GM12878 (cell line): ENCODE data around the gene ABR. TPM values are rescaled to one million over a fixed set of nuclear protein-coding genes. Genes with fewer than 3 reads are reported as not detected.

Source experiments
- ATAC-seq: fragments of 200-7000 bp; cut with Tn5 transposase; 3 replicates; pipeline ENCODE4 v1.9.1; 2020; ENCODE audit warnings: mild to moderate bottlenecking, moderate library complexity
- BruUV-seq: library from RNA; stranded (reverse); fragments of 400-500 nt; replicated peaks from 2 replicates; lab custom pipeline; 2021; lab: Mats Ljungman, UMichigan
- CTCF ChIA-PET: fragments of 300-600 bp; sonication (Branson Sonifier 250); formaldehyde crosslinking; extraction: SDS; loops from one replicate; lab custom pipeline; 2021; ENCODE audit warnings: inconsistent platforms; lab: Yijun Ruan, JAX
- POLR2A ChIA-PET: fragments of 350-600 bp; formaldehyde crosslinking; extraction: SDS; loops from one replicate; lab custom pipeline; 2021; ENCODE audit warnings: inconsistent platforms; lab: Charles Lee
- RAD21 ChIA-PET: fragments of 300-600 bp; sonication (Branson Sonifier 250); formaldehyde crosslinking; loops from one replicate; lab custom pipeline; 2023; ENCODE audit warnings: antibody characterized with exemption; ENCODE audit not compliant: unreplicated experiment; lab: Charles Lee
- SMC1A ChIA-PET: fragments of 300-600 bp; sonication (Branson Sonifier 250); formaldehyde crosslinking; loops from one replicate; lab custom pipeline; 2023; ENCODE audit not compliant: unreplicated experiment, uncharacterized antibody; lab: Charles Lee
- DNase-seq: peaks from one replicate; pipeline ENCODE4 v3.0.0-alpha.2; 2011; ENCODE audit warnings: low read depth, low spot score
- FAIRE-seq: peaks from 3 replicates; lab custom pipeline; 2011; peaks lifted over from hg19 to GRCh38; lab: Jason Lieb, UNC
- H2AFZ ChIP-seq: 2 replicates; pipeline ENCODE4 v1.6.0; 2011; ENCODE audit warnings: low read depth, low read length, control low read depth; ENCODE audit not compliant: control insufficient read depth
- H3K27ac ChIP-seq: 2 replicates; pipeline ENCODE4 v1.5.1; 2011; ENCODE audit warnings: control low read depth; ENCODE audit not compliant: control insufficient read depth, insufficient read depth
- H3K27me3 ChIP-seq, 2 experiments: replicated peaks in 1 of 2; 2 replicates each; pipeline versions ENCODE4 v1.6.0 to v1.6.1; 2011; ENCODE audit warnings: low read length in 1 of 2; ENCODE audit not compliant: control insufficient read depth in 2 of 2, insufficient read depth in 2 of 2
- H3K36me3 ChIP-seq, 2 experiments: 2 replicates each; pipeline ENCODE4 v1.5.1; 2011; ENCODE audit warnings: low read length in 1 of 2; ENCODE audit not compliant: control insufficient read depth in 2 of 2, insufficient read depth in 2 of 2
- H3K4me1 ChIP-seq: 2 replicates; pipeline ENCODE4 v1.6.1; 2011; ENCODE audit warnings: mild to moderate bottlenecking, low read length, moderate library complexity, mixed read lengths; ENCODE audit not compliant: control insufficient read depth, insufficient read depth
- H3K4me2 ChIP-seq: 2 replicates; pipeline ENCODE4 v1.6.0; 2011; ENCODE audit warnings: control low read depth; ENCODE audit not compliant: control insufficient read depth, insufficient read depth
- H3K4me3 ChIP-seq: fragments of 200-600 bp; sonication (generic); 2 replicates; pipeline ENCODE4 v1.5.1; 2016
- H3K79me2 ChIP-seq: 2 replicates; pipeline ENCODE4 v1.6.0; 2011; ENCODE audit warnings: low read length; ENCODE audit not compliant: control insufficient read depth, insufficient read depth
- H3K9ac ChIP-seq: 2 replicates; pipeline ENCODE4 v1.8.0; 2011; ENCODE audit warnings: low read length, control low read depth, mixed read lengths; ENCODE audit not compliant: control insufficient read depth, insufficient read depth
- H3K9me3 ChIP-seq: replicated peaks from 3 replicates; pipeline ENCODE4 v1.5.1; 2011; ENCODE audit warnings: mild to moderate bottlenecking, low read length; ENCODE audit not compliant: control insufficient read depth, insufficient read depth
- H4K20me1 ChIP-seq: 2 replicates; pipeline ENCODE4 v1.6.0; 2011; ENCODE audit not compliant: control insufficient read depth, insufficient read depth
- FOXK2 ChIP-seq: fragments of 450-650 bp; IDR thresholded peaks from 2 replicates; pipeline ENCODE4 v1.6.1; 2017; ENCODE audit warnings: mild to moderate bottlenecking, moderate library complexity
- HDAC2 ChIP-seq: fragments of 200-600 bp; sonication (generic); IDR thresholded peaks from 2 replicates; pipeline ENCODE4 v1.6.1; 2017
- MTA2 ChIP-seq: fragments of 450-650 bp; IDR thresholded peaks from 2 replicates; pipeline ENCODE4 v1.6.1; 2016; ENCODE audit warnings: low read depth, mild to moderate bottlenecking, moderate library complexity
- MTA3 ChIP-seq: IDR thresholded peaks from 2 replicates; pipeline ENCODE4 v1.6.1; 2012; ENCODE audit warnings: low read length, inconsistent platforms, borderline replicate concordance
- NFYB ChIP-seq: IDR thresholded peaks from 2 replicates; pipeline ENCODE4 v1.6.1; 2011; ENCODE audit warnings: low read depth, mild to moderate bottlenecking, low read length, improper control_type of control experiment, moderate library complexity; ENCODE audit not compliant: insufficient read depth
- PAX8 ChIP-seq: fragments of 450-650 bp; IDR thresholded peaks from 2 replicates; pipeline ENCODE4 v1.6.1; 2017; ENCODE audit warnings: mild to moderate bottlenecking, moderate library complexity
- RBBP5 ChIP-seq: fragments of 200-600 bp; sonication (generic); conservative IDR thresholded peaks from 2 replicates; pipeline ENCODE4 v1.6.1; 2016
- SIN3A ChIP-seq: IDR thresholded peaks from 2 replicates; pipeline ENCODE4 v1.6.1; 2012; ENCODE audit warnings: low read depth, low read length, improper control_type of control experiment
- SREBF1 ChIP-seq: IDR thresholded peaks from 2 replicates; pipeline ENCODE4 v1.6.1; 2012; ENCODE audit warnings: mild to moderate bottlenecking, low read length
- TAF1 ChIP-seq: IDR thresholded peaks from 2 replicates; pipeline ENCODE4 v1.6.1; 2011; ENCODE audit warnings: mild to moderate bottlenecking, low read depth, low read length, borderline replicate concordance
- YY1 ChIP-seq: IDR thresholded peaks from 2 replicates; pipeline ENCODE4 v1.6.1; 2011; ENCODE audit warnings: low read depth, mild to moderate bottlenecking, low read length
- ZNF274 ChIP-seq: IDR thresholded peaks from one replicate; pipeline ENCODE4 v1.8.0; 2011; ENCODE audit not compliant: insufficient read length, insufficient read depth
- ZSCAN29 ChIP-seq: fragments of 450-650 bp; IDR thresholded peaks from 2 replicates; pipeline ENCODE4 v1.6.1; 2017; ENCODE audit warnings: mild to moderate bottlenecking, moderate library complexity
- WGBS: methylation state at CpG from one replicate; pipeline ENCODE4 v1.1.6; 2016; ENCODE audit warnings: low lambda C conversion rate; ENCODE audit not compliant: insufficient replicate concordance, insufficient coverage; ENCODE audit errors: missing lambda C conversion rate; 5-methylcytosine and 5-hydroxymethylcytosine counted together
- in situ Hi-C: fragments of 300-500 bp; cut with MboI; formaldehyde crosslinking; loops from 9 replicates; pipeline ENCODE4 v1.14.3; 2018; ENCODE audit warnings: mixed read lengths
- intact Hi-C: fragments of 100-400 bp; cut with micrococcal nuclease; formaldehyde crosslinking; loops from one replicate; pipeline ENCODE4 v1.14.2; 2022; ENCODE audit not compliant: unreplicated experiment
- polyA plus RNA-seq, 11 experiments: library from polyadenylated mRNA; depleted of rRNA in 4 of 11; unstranded in 6 of 11; stranded (reverse) in 5 of 11; fragments of >200 nt; fragmentation: Nextera tagmentation in 4 of 11; fragmentation: Illumina TruSeq in 1 of 11; extraction: Ambion mirVana in 4 of 11; extraction: Trizol in 1 of 11; gene quantifications; 1 replicate in 1 of 11; 2 replicates in 10 of 11; pipeline versions ENCODE4 v1.2.1 to v1.2.3, GENCODE V29; 2011 to 2016; ENCODE audit warnings: inconsistent platforms in 2 of 11, missing spikeins in 2 of 11, low read depth in 1 of 11
- total RNA-seq, 4 experiments: library from RNA; depleted of rRNA in 3 of 4; stranded (reverse); fragments of >200 nt in 3 of 4; fragmentation: Illumina TruSeq in 1 of 4; extraction: Trizol in 1 of 4; gene quantifications; 2 replicates each; pipeline versions ENCODE4 v1.2.1 to v1.2.3, GENCODE V29; 2013 to 2021
- TF ChIP-seq, protein P1 (sequence below): IDR thresholded peaks from 2 replicates; pipeline ENCODE4 v1.6.1; 2012; ENCODE audit warnings: low read depth, low read length, improper control_type of control experiment
- TF ChIP-seq, protein P2 (sequence below): fragments of 150-350 bp; IDR thresholded peaks from 2 replicates; pipeline ENCODE4 v1.6.1; 2016; ENCODE audit warnings: low read depth, low read length
- TF ChIP-seq, protein P3 (sequence below), 3 experiments: IDR thresholded peaks in 2 of 3; conservative IDR thresholded peaks in 1 of 3; 2 replicates each; pipeline ENCODE4 v1.5.1; 2011; ENCODE audit warnings: low read depth in 3 of 3, low read length in 3 of 3, mild to moderate bottlenecking in 3 of 3, control low read depth in 2 of 3, moderate library complexity in 2 of 3, inconsistent platforms in 1 of 3, mixed read lengths in 1 of 3; ENCODE audit not compliant: control insufficient read depth in 2 of 3, insufficient read depth in 1 of 3; ENCODE audit errors: extremely low read depth in 1 of 3
- TF ChIP-seq, protein P4 (sequence below): fragments of 450-650 bp; IDR thresholded peaks from 2 replicates; pipeline ENCODE4 v1.6.1; 2018; ENCODE audit warnings: mild to moderate bottlenecking, low read depth, moderate library complexity; ENCODE audit not compliant: partially characterized antibody

Gene ABR
- total and polyA plus RNA-seq, 10 of the 15 experiments (the other 5 are each of a cell fraction or from before 2014, with no cell fraction given): 1.4 to 112 (median 30.0) TPM

DNA sequence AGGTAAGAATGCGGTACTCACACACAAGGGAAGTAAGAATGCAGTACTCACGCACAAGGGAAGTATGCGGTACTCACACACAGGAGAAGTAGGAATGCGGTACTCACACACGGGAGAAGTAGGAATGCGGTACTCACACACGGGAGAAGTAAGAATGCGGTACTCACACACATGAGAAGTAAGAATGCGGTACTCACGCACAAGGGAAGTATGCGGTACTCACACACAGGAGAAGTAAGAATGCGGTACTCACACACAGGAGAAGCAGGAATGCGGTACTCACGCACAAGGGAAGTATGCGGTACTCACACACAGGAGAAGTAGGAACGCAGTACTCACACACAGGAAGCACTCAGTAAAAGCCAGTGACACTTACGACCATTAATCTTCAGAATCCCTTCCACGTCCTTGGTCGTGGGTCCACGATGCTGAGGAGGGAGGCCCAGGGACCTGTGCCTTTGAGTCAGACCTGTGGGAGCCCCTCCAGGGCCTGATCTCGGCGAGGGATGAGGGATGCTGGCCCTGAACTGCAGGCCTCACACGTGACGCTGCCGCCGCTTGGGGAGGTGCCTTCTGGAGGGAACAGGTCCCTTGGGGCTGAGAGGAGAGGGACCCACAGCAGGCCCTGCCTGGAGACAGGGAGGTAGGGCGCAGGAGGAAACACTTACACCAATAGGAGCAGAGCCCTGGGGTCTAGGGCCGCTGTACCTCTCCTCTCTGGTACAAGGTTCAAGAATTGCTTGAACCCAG, 20.2 kb downstream of the ABR start:
- no peaks in the 10 kb centered on the region for H4K20me1 ChIP-seq
- no peaks in the 10 kb centered on the region for H3K4me1 ChIP-seq
- no peaks in the 10 kb centered on the region for H3K27me3 ChIP-seq
- peaks cover 4% of the 10 kb centered on the region for H3K79me2 ChIP-seq
- CTCF ChIA-PET: interaction anchor here (0.8 kb wide), 1 partner anchor 37 kb away, joined by 3 read pairs; no protein-coding TSS in a partner anchor
- no peak overlapping the region for H3K9ac ChIP-seq
- no peaks in the 10 kb centered on the region for H3K9me3 ChIP-seq
- ATAC-seq: no peak
- H3K36me3 ChIP-seq: peaks cover 2 to 8% of the 10 kb centered on the region in 2 experiments; a peak in 3 of 4 replicates
- FAIRE-seq: no peak
- no peak overlapping the region for H3K27ac ChIP-seq
- SMC1A ChIA-PET: no interaction called here
- in situ Hi-C loops (no loop called here), intact Hi-C loops (no loop called here)
- RAD21 ChIA-PET: interaction anchor here (0.6 kb wide), 1 partner anchor 32 kb away, joined by 3 read pairs; no protein-coding TSS in a partner anchor
- H2AFZ ChIP-seq: no peak overlapping the region
- no peak overlapping the region for H3K4me2 ChIP-seq
- POLR2A ChIA-PET: no interaction called here
- 89% methylated on average over 19 of the region's 28 CpGs for WGBS
- BruUV-seq: no TSS peak
- H3K4me3 ChIP-seq: no peak overlapping the region
- DNase-seq: no peak
- TF ChIP-seq MTA2: no peak
- TF ChIP-seq HDAC2: no peak
- TF ChIP-seq, protein P1, sequence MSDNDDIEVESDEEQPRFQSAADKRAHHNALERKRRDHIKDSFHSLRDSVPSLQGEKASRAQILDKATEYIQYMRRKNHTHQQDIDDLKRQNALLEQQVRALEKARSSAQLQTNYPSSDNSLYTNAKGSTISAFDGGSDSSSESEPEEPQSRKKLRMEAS: no peak
- no peak for TF ChIP-seq ZSCAN29
- no peak for TF ChIP-seq YY1
- TF ChIP-seq, protein P2, sequence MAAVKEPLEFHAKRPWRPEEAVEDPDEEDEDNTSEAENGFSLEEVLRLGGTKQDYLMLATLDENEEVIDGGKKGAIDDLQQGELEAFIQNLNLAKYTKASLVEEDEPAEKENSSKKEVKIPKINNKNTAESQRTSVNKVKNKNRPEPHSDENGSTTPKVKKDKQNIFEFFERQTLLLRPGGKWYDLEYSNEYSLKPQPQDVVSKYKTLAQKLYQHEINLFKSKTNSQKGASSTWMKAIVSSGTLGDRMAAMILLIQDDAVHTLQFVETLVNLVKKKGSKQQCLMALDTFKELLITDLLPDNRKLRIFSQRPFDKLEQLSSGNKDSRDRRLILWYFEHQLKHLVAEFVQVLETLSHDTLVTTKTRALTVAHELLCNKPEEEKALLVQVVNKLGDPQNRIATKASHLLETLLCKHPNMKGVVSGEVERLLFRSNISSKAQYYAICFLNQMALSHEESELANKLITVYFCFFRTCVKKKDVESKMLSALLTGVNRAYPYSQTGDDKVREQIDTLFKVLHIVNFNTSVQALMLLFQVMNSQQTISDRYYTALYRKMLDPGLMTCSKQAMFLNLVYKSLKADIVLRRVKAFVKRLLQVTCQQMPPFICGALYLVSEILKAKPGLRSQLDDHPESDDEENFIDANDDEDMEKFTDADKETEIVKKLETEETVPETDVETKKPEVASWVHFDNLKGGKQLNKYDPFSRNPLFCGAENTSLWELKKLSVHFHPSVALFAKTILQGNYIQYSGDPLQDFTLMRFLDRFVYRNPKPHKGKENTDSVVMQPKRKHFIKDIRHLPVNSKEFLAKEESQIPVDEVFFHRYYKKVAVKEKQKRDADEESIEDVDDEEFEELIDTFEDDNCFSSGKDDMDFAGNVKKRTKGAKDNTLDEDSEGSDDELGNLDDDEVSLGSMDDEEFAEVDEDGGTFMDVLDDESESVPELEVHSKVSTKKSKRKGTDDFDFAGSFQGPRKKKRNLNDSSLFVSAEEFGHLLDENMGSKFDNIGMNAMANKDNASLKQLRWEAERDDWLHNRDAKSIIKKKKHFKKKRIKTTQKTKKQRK: no peak
- no peak for TF ChIP-seq TAF1
- TF ChIP-seq, protein P3, sequence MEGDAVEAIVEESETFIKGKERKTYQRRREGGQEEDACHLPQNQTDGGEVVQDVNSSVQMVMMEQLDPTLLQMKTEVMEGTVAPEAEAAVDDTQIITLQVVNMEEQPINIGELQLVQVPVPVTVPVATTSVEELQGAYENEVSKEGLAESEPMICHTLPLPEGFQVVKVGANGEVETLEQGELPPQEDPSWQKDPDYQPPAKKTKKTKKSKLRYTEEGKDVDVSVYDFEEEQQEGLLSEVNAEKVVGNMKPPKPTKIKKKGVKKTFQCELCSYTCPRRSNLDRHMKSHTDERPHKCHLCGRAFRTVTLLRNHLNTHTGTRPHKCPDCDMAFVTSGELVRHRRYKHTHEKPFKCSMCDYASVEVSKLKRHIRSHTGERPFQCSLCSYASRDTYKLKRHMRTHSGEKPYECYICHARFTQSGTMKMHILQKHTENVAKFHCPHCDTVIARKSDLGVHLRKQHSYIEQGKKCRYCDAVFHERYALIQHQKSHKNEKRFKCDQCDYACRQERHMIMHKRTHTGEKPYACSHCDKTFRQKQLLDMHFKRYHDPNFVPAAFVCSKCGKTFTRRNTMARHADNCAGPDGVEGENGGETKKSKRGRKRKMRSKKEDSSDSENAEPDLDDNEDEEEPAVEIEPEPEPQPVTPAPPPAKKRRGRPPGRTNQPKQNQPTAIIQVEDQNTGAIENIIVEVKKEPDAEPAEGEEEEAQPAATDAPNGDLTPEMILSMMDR (IDR thresholded peaks at IDR 0.05 in 2 of 3, conservative IDR thresholded peaks at IDR 0.05 in 1 of 3; ENCODE audit: control insufficient read depth in 2 of 3, extremely low read depth in 1 of 3, insufficient read depth in 1 of 3, low read depth in 3 of 3, low read length in 3 of 3): no peak
- no peak for TF ChIP-seq ZNF274
- no peak for TF ChIP-seq PAX8
- TF ChIP-seq, protein P4, sequence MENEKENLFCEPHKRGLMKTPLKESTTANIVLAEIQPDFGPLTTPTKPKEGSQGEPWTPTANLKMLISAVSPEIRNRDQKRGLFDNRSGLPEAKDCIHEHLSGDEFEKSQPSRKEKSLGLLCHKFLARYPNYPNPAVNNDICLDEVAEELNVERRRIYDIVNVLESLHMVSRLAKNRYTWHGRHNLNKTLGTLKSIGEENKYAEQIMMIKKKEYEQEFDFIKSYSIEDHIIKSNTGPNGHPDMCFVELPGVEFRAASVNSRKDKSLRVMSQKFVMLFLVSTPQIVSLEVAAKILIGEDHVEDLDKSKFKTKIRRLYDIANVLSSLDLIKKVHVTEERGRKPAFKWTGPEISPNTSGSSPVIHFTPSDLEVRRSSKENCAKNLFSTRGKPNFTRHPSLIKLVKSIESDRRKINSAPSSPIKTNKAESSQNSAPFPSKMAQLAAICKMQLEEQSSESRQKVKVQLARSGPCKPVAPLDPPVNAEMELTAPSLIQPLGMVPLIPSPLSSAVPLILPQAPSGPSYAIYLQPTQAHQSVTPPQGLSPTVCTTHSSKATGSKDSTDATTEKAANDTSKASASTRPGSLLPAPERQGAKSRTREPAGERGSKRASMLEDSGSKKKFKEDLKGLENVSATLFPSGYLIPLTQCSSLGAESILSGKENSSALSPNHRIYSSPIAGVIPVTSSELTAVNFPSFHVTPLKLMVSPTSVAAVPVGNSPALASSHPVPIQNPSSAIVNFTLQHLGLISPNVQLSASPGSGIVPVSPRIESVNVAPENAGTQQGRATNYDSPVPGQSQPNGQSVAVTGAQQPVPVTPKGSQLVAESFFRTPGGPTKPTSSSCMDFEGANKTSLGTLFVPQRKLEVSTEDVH: no peak
- TF ChIP-seq RBBP5: no peak
- no peak for TF ChIP-seq SIN3A
- no peak for TF ChIP-seq FOXK2
- no peak for TF ChIP-seq MTA3
- no peak for TF ChIP-seq NFYB
- no peak for TF ChIP-seq SREBF1
